Neural cell (in vitro differentiated cells): ENCODE data around the gene ANKS1B. TPM values are rescaled to one million over a fixed set of nuclear protein-coding genes. Genes with fewer than 3 reads are reported as not detected.

Experiments used
- H2AFZ ChIP-seq: fragments of 200-600, 300-800 bp; sonication (generic), shearing (Covaris generic); 2 replicates; pipeline ENCODE4 v1.6.0; 2014; ENCODE audit warnings: low read depth, mild to moderate bottlenecking, antibody characterized with exemption, low read length, moderate library complexity
- H3F3A ChIP-seq: fragments of 200-600 bp; shearing (Covaris generic); 2 replicates; pipeline ENCODE4 v1.6.1; 2016; ENCODE audit warnings: mild to moderate bottlenecking, moderate library complexity, mixed read lengths, antibody characterized with exemption, low read length; ENCODE audit not compliant: insufficient read depth, poor library complexity, severe bottlenecking
- H3K27ac ChIP-seq: fragments of 200-600, 300-800 bp; sonication (generic), shearing (Covaris generic); 2 replicates; pipeline ENCODE4 v1.5.1; 2014; ENCODE audit warnings: mild to moderate bottlenecking, low read length, moderate library complexity
- H3K27me3 ChIP-seq: fragments of 300-800, 200-600 bp; sonication (generic), shearing (Covaris generic); 2 replicates; pipeline ENCODE4 v1.6.0; 2014; ENCODE audit warnings: mild to moderate bottlenecking, low read depth, low read length, moderate library complexity; ENCODE audit not compliant: insufficient read depth
- H3K36me3 ChIP-seq: fragments of 300-800, 200-600 bp; sonication (generic), shearing (Covaris generic); 2 replicates; pipeline ENCODE4 v1.5.1; 2014; ENCODE audit warnings: mild to moderate bottlenecking, antibody characterized with exemption, low read length, moderate library complexity; ENCODE audit not compliant: insufficient read depth
- H3K4me2 ChIP-seq: fragments of 300-800, 200-600 bp; sonication (generic), shearing (Covaris generic); 2 replicates; pipeline ENCODE4 v1.6.0; 2014; ENCODE audit warnings: mild to moderate bottlenecking, low read length
- H3K4me3 ChIP-seq: fragments of 300-800, 200-600 bp; sonication (generic), shearing (Covaris generic); 2 replicates; pipeline ENCODE4 v1.5.1; 2014; ENCODE audit warnings: mild to moderate bottlenecking, low read length, moderate library complexity
- H3K79me2 ChIP-seq: fragments of 200-600 bp; shearing (Covaris generic); replicated peaks from 2 replicates; pipeline ENCODE4 v1.6.0; 2014; ENCODE audit warnings: mild to moderate bottlenecking, low read length, moderate library complexity; ENCODE audit not compliant: insufficient read depth
- H3K9ac ChIP-seq: fragments of 300-800, 200-600 bp; sonication (generic), shearing (Covaris generic); 2 replicates; pipeline ENCODE4 v1.6.1; 2016; ENCODE audit warnings: mild to moderate bottlenecking, low read length, mixed read lengths
- H3K9me2 ChIP-seq: fragments of 200-600 bp; shearing (Covaris generic); 2 replicates; pipeline ENCODE4 v1.6.1; 2016; ENCODE audit warnings: mild to moderate bottlenecking, low read length, mixed read lengths; ENCODE audit not compliant: insufficient read depth
- H3K9me3 ChIP-seq: fragments of 200-600, 300-800 bp; sonication (generic), shearing (Covaris generic); 2 replicates; pipeline ENCODE4 v1.6.1; 2016; ENCODE audit warnings: mild to moderate bottlenecking, mixed run types, low read length, moderate library complexity, mixed read lengths
- H4K20me1 ChIP-seq: fragments of 200-600 bp; shearing (Covaris generic); 2 replicates; pipeline ENCODE4 v1.6.1; 2016; ENCODE audit warnings: mild to moderate bottlenecking, mixed run types; ENCODE audit not compliant: insufficient read depth
- EP300 ChIP-seq: fragments of 450-650 bp; conservative IDR thresholded peaks from 2 replicates; pipeline ENCODE4 v1.6.1; 2014; ENCODE audit warnings: antibody characterized with exemption, mild to moderate bottlenecking, moderate library complexity; ENCODE audit not compliant: poor library complexity, severe bottlenecking
- EZH2 ChIP-seq: fragments of 200-600, 300-800 bp; shearing (Covaris generic), sonication (generic); IDR thresholded peaks from 2 replicates; pipeline ENCODE4 v1.6.1; 2014; ENCODE audit warnings: antibody characterized with exemption, low read length, borderline replicate concordance, mild to moderate bottlenecking; ENCODE audit not compliant: insufficient read depth, poor library complexity, severe bottlenecking
- MXI1 ChIP-seq: fragments of 450-650 bp; conservative IDR thresholded peaks from 2 replicates; pipeline ENCODE4 v1.6.1; 2014; ENCODE audit warnings: antibody characterized with exemption, mild to moderate bottlenecking; ENCODE audit not compliant: poor library complexity, severe bottlenecking
- POLR2AphosphoS5 ChIP-seq: IDR thresholded peaks from 2 replicates; pipeline ENCODE4 v1.6.1; 2012
- RAD21 ChIP-seq: fragments of 450-650 bp; conservative IDR thresholded peaks from 2 replicates; pipeline ENCODE4 v1.6.1; 2014; ENCODE audit warnings: antibody characterized with exemption, mild to moderate bottlenecking, moderate library complexity
- SMC3 ChIP-seq: fragments of 450-650 bp; conservative IDR thresholded peaks from 2 replicates; pipeline ENCODE4 v1.6.1; 2014; ENCODE audit warnings: antibody characterized with exemption, mild to moderate bottlenecking, moderate library complexity; ENCODE audit not compliant: poor library complexity
- TAF1 ChIP-seq: IDR thresholded peaks from 2 replicates; pipeline ENCODE4 v1.6.1; 2012; ENCODE audit warnings: low read depth
- polyA plus RNA-seq: library from polyadenylated mRNA; depleted of rRNA; stranded (reverse); fragments of >200 nt; gene quantifications from 2 replicates; pipeline ENCODE4 v1.2.3, GENCODE V29; 2014
- small RNA-seq, 3 experiments: library from RNA; depleted of rRNA; stranded (forward); fragments of <200 nt; gene quantifications; one replicate each; pipeline ENCODE3, GENCODE V24; 2012
- TF ChIP-seq, protein P1 (sequence below): fragments of 450-650 bp; IDR thresholded peaks from 2 replicates; pipeline ENCODE4 v1.5.1; 2014; ENCODE audit warnings: antibody characterized with exemption, mild to moderate bottlenecking, moderate library complexity; ENCODE audit not compliant: poor library complexity, severe bottlenecking
- TF ChIP-seq, protein P2 (sequence below): IDR thresholded peaks from 2 replicates; pipeline ENCODE4 v1.6.1; 2012; ENCODE audit warnings: borderline replicate concordance

The ANKS1B gene
- polyA plus RNA-seq, 1 donor from 2014 or later: 65.6 TPM

DNA sequence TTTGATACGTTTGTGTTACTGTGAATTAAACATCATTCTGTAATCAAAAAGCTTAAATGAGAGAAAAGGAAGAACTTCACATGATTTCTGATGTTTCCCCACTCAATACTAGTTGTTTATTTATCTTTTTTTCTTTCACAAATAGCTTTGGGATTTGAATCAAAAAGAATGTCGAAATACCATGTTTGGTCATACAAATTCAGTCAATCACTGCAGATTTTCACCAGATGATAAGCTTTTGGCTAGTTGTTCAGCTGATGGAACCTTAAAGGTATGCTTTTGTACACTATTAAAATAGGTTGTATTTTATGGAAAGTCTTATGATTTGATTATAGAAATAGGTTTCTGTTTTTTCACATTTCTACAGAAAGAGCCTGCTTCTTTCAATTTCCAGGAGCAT, 1298.1 kb downstream of the ANKS1B start:
- peaks cover 9% of the 10 kb centered on the region for H3K36me3 ChIP-seq

More for the DNA sequence above, 1298.1 kb downstream of the ANKS1B start:
- Histone ChIP-seq H3K4me2 (no peak overlapping the region), H3K9ac (no peak overlapping the region), H3K9me2 (no peaks in the 10 kb centered on the region), H3K27me3 (no peaks in the 10 kb centered on the region), H3F3A (no peaks in the 10 kb centered on the region), H3K27ac (no peak overlapping the region), H3K9me3 (no peaks in the 10 kb centered on the region), H3K4me3 (no peak overlapping the region), H3K79me2 (no peaks in the 10 kb centered on the region), H4K20me1 (no peaks in the 10 kb centered on the region), H2AFZ (no peak overlapping the region)
- no peak for TF ChIP-seq POLR2AphosphoS5
- no peak for TF ChIP-seq SMC3
- TF ChIP-seq, protein P1, sequence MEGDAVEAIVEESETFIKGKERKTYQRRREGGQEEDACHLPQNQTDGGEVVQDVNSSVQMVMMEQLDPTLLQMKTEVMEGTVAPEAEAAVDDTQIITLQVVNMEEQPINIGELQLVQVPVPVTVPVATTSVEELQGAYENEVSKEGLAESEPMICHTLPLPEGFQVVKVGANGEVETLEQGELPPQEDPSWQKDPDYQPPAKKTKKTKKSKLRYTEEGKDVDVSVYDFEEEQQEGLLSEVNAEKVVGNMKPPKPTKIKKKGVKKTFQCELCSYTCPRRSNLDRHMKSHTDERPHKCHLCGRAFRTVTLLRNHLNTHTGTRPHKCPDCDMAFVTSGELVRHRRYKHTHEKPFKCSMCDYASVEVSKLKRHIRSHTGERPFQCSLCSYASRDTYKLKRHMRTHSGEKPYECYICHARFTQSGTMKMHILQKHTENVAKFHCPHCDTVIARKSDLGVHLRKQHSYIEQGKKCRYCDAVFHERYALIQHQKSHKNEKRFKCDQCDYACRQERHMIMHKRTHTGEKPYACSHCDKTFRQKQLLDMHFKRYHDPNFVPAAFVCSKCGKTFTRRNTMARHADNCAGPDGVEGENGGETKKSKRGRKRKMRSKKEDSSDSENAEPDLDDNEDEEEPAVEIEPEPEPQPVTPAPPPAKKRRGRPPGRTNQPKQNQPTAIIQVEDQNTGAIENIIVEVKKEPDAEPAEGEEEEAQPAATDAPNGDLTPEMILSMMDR: no peak
- no peak for TF ChIP-seq EP300
- no peak for TF ChIP-seq TAF1
- TF ChIP-seq RAD21: no peak
- TF ChIP-seq MXI1: no peak
- no peak for TF ChIP-seq EZH2
- TF ChIP-seq, protein P2, sequence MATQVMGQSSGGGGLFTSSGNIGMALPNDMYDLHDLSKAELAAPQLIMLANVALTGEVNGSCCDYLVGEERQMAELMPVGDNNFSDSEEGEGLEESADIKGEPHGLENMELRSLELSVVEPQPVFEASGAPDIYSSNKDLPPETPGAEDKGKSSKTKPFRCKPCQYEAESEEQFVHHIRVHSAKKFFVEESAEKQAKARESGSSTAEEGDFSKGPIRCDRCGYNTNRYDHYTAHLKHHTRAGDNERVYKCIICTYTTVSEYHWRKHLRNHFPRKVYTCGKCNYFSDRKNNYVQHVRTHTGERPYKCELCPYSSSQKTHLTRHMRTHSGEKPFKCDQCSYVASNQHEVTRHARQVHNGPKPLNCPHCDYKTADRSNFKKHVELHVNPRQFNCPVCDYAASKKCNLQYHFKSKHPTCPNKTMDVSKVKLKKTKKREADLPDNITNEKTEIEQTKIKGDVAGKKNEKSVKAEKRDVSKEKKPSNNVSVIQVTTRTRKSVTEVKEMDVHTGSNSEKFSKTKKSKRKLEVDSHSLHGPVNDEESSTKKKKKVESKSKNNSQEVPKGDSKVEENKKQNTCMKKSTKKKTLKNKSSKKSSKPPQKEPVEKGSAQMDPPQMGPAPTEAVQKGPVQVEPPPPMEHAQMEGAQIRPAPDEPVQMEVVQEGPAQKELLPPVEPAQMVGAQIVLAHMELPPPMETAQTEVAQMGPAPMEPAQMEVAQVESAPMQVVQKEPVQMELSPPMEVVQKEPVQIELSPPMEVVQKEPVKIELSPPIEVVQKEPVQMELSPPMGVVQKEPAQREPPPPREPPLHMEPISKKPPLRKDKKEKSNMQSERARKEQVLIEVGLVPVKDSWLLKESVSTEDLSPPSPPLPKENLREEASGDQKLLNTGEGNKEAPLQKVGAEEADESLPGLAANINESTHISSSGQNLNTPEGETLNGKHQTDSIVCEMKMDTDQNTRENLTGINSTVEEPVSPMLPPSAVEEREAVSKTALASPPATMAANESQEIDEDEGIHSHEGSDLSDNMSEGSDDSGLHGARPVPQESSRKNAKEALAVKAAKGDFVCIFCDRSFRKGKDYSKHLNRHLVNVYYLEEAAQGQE: no peak

Small RNAs within 50 kb of the gene (small RNA-seq; reads per million reads assigned to genes)
- 3.1 to 7.4 (median 3.4) reads per million in 3 experiments for gene RNA5SP366

Other genes starting within 250 kb of the ANKS1B start
- 29.2 and 31.6 TPM in 2 replicates for gene BLTP3B, start 157.9 kb upstream of the ANKS1B start, polyA plus RNA-seq
- gene ACTR6, start 215.9 kb upstream of the ANKS1B start, polyA plus RNA-seq: 76.3 and 128 TPM in 2 replicates